ENCODE data around the gene CLDN6.
"Not testable (repeated sequence)": the region's sequence is repeated elsewhere in the genome, so short reads cannot be mapped to it uniquely, and the experiment has no call there.

The CLDN6 gene, protein sequence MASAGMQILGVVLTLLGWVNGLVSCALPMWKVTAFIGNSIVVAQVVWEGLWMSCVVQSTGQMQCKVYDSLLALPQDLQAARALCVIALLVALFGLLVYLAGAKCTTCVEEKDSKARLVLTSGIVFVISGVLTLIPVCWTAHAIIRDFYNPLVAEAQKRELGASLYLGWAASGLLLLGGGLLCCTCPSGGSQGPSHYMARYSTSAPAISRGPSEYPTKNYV

DNA sequence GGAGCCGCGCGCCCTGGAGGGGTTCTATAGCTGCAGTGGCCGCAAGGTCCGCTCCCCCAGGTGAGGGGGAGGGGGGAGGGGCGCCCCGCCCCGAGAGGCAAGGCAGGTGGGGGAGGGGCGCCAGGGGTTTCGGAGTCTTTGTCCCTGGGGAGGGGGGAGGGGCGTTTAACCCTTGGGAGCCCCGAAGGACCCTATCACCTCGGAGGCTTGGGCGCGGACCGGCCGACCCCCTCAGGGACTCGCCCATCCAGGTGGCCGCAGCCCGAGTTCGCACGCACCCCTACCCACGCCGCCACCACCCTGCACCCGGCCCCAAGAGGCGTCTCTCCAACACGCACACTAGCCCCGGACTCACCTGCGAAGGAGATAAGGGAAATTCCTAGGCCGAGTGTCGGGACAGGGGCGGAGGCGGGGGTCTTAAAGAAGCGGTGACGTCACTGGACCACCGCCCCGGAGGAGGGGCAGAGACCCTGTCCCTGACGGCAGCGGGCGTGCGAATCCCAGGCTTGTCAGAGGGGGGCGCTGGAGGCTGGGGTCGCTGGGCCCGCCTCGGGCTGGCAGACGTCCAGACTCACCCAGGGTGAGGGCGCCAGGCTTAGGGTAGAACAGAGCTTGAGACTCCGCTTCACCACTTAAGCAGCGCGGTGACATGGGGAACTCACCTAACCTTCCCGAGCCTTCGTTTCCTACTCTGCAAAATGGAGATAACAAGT is at the start of gene CLDN6:
TSS of gene CLDN6 (minus strand) at position 390 of the 713 bp plus-strand sequence. CDS start 2,162 bp downstream, outside the sequence.
- no peak for DNase-seq

DNA sequence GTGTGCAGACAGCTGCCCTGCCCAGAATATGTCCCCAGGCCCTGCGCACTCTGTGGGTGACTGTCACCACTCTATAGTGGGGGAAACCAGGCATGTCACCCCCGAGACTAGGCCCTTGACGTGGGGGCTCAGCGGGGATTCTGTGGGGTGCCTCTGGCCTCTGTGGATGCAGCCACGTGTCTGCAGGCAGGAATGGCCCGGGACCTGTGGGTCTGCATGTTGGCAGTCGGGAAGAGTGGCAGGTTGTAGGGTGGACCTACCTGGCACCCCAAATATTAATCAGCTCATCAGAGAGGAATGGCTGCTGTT is 48.4 kb upstream of the CLDN6 start:
- DNase-seq: no peak

DNA sequence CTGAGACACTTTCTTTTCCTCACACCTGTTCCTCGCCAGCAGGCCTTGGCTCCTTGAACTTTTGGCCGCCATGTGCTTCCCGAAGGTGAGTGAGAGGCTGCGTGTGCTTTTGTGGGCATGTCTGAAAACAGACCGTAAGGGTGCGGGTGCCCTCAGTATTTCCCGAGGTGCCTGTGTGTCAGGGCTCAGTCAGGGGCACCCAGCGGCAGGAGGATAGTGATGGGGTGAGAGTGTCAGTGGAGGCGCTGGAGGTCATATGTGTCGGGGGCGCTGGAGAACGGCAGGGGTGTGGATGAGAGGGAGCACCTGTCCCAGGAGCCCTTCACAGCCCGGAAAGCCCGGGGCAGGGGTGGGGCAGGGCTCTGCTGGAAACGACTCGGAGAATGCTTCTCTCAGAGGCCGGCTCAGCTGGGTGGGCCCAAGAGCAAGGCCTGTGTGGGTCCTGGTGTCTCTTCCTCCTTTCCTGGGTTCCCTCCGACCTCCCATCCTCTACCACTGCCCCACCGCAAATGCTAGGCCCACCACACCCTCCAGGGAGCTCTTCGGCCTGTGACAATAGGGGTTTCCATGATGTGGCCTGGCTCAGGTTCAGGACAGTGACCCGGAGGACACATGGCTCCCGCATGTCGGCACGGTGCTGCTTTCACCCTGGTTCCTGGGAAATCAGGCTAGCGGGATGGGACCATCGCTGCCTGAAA is 47.9 kb upstream of the CLDN6 start:
- DNase-seq: no peak

DNA sequence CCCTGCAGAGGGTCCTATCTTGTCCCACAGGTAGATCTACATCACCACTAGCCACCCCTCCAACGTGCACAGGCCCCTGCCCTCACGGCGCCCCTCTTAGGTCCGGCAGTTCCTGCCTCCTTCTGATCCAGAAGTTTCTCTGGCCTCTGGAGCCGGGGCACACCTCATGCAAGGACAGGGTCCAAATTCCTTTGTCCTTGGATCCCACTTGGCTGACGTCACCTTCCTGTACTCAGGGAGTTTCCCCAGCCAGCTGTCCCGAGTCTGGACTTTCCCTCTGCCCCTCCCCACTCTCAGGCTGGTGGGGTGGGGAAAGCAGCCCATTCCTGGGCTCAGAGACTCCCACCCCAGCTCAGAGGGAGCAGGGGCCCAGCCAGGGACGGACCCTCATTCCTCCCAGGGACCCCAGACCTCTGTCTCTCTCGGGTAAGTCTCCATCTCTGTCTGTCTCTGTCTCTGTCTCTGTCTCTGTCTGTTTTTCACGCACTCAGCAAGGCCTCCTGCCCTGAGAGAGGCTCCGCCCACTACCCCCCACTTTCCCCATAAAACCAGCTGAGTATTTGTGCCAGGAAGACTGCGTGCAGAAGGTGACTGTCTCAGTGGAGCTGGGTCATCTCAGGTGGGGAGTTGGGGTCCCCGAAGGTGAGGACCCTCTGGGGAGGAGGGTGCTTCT is 47.2 kb upstream of the CLDN6 start, which contains the start of gene IL32:
TSS of gene IL32 (plus strand) at position 572 of the 673 bp plus-strand sequence. CDS start 172 bp downstream, outside the sequence.
- DNase-seq: peak; percentile 77

DNA sequence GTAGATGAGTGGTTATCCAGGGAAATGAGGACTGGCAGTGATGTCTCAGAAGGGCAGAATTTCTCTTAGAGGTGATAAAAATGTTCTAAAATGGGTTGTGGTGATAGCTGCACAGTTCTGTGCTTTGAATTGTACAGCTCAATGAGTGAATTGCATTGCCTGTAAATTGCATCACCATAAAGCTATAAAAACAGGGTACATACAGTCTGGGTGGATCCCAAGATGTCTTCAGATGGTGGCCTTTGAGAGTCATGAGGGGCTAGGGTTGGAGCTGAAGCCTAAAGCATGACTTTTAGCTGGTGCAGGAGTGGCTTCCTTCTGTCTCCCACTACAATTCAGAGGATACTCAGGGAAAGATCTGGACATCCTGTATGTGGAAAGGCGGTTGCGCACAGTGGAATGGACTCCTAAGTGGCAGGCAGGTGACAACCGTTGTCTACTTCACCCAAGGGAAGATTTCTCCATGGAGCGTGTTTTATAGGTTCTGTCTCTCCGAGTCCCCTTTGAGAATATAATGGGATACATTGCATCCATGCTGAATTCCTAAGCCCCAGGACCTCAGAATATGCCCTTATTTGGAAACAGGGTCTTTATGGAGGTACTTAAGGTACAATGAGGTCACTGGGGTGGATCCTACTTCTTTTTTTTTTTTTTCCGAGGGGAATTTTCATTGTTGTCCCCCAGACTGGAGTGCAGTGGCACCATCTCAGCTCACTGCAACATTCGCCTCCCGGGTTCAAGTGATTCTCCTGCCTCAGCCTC is 45.8 kb upstream of the CLDN6 start:
- DNase-seq: no peak

DNA sequence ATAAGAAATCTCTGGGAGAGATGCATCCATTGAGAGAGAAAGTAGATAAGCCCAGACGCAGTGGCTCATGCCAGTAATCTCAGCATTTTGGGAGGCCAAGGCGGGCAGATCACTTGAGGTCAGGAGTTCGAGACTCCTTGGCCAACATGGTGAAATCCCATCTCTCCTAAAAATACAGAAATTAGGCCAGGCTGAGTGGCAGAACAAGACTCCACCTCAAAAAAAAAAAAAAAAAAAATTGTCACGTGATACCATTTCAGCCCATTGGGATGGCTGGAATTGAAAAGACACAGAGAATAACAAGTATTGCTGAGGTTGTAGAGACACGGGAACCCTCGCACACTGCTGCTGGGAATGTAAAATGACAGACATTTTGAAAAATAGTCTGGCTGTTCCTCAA is 44.6 kb upstream of the CLDN6 start:
- DNase-seq: no peak

DNA sequence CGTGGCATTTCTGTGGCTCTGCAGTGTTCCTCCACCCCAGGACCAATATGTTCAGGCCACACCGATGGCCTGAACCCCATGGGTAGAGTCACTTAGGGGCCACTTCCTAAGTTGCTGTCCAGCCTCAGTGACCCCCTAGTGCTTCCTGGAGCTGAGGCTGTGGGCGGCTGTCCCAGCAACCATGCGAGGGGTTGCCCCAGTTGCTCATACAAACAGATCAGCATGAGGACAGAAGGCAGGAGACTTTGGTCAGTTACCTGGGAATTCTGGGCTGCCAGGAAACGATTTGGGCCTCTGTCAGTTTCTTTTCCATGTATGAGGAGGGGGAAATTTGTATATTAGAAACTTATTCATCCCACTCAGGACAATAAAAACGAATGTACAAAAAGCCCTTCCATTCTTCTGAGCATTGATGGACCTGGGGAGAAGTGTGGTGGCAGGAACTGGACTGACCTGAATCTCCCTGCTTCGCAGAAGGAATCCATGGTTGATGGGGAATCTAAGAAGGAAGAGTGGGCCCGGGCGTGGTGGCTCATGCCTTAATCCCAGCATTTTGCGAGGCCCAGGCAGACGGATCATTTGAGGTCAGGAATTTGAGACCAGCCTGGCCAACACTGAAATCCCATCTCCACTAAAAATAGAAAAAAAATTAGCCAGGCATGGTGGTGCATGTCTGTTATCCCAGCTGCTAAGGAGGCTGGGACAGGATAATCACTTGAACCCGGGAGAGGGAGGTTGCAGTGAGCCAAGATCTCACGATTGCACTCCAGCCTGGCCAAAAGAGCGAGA is 42.5 kb upstream of the CLDN6 start:
- DNase-seq: no peak

DNA sequence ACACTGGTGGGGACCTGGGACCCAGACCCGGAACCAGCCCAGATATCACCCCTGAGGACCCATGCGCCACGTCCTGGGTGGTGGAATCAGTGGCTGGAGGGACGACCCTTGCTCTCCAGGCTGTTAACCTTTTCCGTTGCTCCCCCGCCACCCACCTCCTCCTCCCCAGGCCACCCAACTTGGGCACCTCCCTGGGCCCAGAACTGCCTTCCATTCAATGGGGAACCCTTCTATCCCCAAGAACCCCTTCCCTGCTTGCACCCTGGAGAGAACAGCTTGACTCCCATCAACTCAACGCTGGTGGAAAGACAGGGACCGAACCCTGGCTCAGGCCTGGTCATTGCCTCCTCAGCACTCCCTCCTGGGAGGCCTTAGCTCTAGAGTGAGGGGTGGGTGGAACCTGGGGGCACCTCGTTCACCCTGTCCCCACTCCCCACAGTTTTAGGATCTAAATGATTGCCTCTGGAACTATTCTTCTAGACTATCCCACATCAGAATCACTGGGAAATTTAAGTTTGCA is 41.8 kb upstream of the CLDN6 start:
- DNase-seq: no peak

DNA sequence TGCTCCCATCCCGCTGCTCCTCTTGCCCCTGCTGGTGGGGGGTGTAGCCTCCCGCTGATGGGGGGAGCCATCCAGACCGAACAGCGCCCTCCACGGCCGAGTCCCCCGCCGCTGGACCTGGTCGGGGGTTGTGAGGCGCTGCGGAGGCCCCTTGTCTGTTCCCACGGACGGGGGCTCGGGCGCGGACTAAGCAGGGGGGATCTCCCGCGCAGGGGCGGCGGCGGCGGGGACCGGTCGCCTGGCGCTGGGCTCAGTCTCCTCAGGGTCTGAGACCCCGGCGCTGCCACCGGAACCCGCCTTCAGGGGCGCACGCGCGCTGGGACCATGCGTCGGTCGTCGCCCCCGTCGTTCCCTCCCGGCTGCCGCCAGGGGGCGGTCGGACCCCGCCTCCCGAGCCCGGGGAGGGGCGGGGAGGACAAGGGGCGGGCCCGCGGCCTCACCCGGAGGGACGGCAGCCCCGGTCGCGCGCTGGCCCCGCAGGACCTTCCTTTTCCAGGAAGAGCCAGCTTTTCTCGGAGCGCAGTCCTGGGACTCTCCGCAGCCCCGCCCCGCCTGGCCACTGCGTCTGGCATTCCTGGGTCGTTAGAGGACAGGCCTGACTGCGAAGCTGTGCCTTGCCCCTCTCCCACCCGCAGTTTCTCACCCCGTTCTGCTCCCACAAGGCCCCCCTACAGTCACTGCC is 41.2 kb upstream of the CLDN6 start:
- DNase-seq: peak; percentile 91

DNA sequence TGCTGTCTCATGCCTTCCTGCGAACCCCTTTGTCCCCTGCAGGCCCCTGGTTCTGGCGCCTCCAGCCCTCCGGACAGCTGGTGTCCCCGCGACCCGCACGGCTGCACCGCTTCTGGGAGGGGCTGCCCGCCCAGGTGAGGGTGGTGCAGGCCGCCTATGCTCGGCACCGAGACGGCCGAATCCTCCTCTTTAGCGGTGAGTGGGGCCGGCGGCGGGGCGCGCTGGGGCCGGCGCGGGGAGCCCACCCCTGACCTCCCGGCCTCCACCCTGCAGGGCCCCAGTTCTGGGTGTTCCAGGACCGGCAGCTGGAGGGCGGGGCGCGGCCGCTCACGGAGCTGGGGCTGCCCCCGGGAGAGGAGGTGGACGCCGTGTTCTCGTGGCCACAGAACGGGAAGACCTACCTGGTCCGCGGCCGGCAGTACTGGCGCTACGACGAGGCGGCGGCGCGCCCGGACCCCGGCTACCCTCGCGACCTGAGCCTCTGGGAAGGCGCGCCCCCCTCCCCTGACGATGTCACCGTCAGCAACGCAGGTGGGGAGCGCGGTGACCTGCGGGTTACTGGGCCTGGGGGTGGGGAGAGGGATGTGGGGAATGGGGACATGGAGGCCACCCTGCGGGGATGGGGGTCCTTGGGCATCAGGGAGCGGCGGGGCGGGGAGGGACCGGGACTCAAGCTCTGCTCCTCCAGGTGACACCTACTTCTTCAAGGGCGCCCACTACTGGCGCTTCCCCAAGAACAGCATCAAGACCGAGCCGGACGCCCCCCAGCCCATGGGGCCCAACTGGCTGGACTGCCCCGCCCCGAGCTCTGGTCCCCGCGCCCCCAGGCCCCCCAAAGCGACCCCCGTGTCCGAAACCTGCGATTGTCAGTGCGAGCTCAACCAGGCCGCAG is 40.4 kb upstream of the CLDN6 start:
- peak; percentile 56 for DNase-seq

DNA sequence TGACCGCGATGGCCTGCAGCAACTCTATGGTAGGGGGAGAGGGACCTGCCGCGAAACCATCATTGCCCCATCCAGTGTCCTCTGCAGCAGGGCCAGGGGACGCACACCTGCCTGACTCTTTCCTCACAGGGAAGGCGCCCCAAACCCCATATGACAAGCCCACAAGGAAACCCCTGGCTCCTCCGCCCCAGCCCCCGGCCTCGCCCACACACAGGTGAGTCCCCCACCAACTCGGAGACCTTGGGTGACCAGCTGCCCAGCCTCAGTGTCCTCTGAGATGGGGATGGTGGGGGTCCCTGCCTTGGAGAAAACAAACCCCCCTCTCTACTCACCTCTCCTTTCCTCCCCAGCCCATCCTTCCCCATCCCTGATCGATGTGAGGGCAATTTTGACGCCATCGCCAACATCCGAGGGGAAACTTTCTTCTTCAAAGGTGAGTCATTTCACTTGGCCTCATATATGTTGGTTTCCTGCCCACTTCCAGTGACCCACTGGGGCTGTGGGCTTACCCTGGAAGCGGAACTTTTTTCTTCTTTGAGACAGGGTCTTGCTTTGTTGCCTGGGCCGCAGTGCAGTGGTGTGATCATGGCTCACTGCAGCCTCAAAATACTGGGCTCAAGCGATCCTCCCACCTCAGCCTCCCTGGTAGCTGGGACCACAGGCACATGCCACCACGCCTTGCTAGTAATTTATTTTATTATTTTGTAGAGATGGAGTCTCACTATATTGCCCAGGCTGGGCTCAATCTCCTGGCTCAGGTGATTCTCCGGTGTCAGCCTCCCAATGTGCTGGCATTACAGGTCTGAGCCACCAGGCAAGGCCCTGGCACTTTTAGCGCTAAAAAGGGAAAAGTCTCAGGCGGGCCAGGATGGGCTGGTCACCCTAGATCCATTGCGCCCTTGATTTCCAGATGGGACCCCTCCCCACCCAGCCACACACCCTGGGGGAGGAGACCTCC is 39.5 kb upstream of the CLDN6 start:
- no peak for DNase-seq

DNA sequence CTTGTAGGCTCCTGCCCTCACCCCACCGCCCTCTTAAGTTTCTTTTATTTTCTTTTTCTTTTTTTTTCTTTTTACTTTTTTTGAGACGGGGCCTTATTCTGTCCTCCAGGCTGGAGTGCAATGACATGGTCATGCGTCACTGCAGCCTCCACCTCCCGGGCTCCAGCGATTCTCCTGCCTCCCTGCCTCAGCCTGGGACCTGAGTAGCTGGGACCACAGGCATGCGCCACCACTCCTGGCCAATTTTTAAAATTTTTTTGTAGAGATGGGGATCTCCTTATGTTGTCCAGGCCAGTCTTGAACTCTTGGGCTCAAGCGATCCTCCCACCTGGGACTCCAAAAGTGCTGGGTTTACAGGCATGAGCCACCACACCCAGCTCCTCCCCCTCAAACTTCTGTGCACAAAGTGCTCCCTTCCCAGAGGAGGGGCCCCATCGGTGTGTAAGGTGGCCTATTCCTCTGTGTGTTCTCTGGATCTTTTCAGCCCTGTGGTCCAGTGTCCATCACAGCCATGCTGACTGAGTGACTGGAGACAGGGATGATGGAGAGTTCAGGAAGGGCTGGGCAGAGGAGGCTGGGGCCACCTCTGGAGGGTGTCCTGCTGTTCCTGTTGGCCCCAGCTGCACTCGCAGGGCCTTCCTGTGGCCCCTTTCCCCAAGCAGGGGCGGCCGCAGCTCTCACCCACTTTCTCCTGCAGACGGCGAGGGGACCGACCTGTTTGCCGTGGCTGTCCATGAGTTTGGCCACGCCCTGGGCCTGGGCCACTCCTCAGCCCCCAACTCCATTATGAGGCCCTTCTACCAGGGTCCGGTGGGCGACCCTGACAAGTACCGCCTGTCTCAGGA is 38.6 kb upstream of the CLDN6 start:
- no peak for DNase-seq

DNA sequence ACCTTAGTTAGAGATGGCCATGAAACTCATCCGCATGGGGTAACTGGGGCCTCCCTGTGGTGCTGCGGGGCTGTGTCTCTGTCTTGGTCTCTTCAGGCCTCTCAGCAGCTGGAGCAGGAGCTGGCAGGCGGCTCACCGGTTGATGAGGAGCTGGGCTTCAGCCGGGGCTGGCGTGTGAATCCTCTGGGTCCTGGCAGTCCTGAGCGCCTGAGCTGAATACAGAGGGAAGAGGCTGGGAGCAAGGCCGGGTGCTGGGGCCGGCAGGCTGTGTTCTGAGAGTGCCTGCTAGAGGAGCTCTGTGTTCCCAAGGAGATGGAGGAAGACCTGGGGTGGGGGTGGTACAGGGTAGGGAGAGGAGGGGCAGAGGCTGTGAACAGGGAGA is 37.7 kb upstream of the CLDN6 start:
- not testable (repeated sequence) for DNase-seq

DNA sequence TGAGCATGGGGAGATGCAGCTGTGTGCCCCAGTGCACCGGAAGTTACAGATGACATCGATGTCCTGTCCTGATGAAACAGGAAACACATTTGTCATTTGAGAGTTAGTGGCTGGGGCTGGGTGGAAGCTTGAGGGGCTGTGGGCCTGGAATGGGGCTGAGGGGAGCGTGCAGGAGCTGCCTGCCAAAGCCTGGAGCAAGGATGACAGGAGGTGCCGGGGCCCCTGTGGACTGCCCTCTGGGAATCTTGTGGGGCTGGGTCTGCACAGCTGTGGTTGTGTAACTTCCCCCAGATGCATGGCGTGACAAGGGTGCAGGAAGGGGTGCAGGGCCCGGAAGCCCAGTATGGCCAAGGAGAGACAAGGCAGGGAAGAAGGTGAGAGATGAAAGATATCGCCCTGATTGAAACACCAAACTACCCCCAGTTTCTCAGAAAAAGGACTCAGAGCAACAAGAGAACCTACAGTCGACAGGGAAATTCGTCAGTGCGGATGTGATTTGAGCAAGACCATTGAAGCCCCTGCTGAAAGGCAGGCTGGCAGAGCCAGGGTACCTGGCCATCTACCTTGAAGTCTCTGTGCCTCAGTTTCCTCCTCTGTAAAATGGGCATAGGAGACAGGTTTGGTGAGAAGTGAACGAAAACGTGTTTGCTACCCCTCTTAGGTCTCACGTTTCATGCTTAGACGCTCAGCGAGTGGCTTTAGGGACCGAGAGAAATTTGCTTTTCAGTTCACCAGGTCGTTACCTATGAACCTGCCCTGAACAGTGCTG is 37.2 kb upstream of the CLDN6 start:
- DNase-seq: no peak

DNA sequence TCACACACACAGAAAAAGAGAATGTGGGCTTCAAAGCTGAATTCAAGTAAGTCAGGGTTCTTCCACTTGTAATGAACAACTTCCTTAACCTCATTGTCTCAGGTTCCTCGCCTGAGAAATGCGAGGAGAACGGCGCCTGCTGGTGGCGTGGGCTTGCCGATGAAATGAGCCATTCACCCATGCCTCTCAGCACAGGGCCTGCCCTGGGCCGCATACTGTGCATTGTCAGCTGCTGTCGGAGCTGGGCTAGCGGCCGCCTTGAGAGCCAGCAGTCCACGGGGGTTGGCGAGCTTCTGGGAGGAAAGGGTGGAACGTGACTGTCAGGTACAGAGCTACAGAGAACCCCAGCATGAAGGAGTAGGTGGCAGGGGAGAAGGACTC is 35.3 kb upstream of the CLDN6 start:
- not testable (repeated sequence) for DNase-seq

DNA sequence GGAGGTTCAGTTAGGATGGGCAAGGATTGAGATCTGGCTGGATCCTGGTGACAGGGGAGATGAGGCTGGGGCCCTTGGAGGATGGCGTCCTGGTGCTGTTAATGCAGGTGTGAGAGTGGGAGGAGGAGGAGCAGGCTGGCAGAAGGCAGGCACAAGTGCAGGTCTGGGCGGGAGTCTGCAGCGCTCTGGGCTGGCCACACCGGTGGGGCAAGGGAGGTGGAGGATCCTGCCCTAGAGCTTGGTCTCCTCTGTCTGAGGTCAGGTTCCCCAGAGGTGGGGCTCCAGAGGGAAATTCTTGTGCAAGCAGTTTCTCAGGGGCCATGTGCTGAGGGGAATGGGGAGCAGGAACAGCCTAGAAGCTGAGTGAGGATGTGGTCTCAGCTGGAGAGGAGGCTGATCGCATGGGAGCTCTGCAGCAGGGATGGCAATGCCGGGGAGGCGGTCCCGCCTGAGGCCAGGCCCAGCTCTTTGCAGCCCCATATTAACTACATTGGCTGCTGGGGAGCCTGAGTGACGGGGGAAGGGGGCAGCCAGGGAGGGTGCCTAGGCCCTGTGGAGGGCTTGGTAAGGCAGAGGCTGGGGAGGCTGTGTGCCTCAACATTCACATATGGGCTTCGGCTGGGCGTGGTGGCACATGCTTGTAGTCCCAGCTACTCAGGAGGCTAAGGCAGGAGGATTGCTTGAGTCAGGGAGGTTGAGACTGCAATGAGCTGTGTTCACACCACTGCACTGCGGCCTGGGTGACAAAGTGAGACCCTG is 34.8 kb upstream of the CLDN6 start:
- DNase-seq: not testable (repeated sequence)

Data from left hindlimb (tissue), 1 donor.